ENCODE results near the gene TRIM3.

TRIM3 gene

DNA sequence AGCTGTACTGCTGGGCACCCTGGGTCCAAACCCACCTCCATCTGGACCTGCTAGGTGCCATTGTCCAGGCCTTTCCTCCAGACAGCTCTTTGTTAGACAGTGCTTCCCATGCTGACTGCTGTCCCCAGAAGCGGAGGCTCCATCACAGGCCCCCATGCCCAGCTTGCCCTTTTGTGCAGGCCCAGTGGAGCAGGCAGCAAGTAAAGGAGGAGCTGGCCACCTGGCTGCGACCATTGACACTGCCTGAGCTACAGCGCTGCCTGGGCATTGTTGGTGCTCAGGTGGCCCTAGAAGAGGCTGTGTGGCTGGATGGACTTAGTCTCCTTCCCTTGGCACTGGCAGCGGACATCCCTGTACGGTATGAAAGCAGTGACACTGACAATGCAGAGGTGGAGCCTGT, 24.8 kb upstream of the TRIM3 start:
- H3K27ac ChIP-seq = no peak overlapping the region
- H3K9ac ChIP-seq (ENCODE audit: insufficient read length) = no peak overlapping the region
- H3K36me3 ChIP-seq (ENCODE audit: insufficient read depth, low read length) = peaks cover 15% of the 10 kb centered on the region
- H3K9me3 ChIP-seq (ENCODE audit: low read depth, low read length) = no peaks in the 10 kb centered on the region
- DNase-seq (ENCODE audit: low read depth, low spot score) = no peak
- no peak overlapping the region for H3K4me3 ChIP-seq
- TF ChIP-seq FOXP2 (optimal IDR thresholded peaks at IDR 0.05; ENCODE audit: control extremely low read depth, extremely low read length, insufficient read depth) (no peak), EZH2 (IDR thresholded peaks at IDR 0.05) (no peak), POLR2AphosphoS5 (IDR thresholded peaks at IDR 0.05; ENCODE audit: borderline replicate concordance, low read depth, low read length) (no peak)

DNA sequence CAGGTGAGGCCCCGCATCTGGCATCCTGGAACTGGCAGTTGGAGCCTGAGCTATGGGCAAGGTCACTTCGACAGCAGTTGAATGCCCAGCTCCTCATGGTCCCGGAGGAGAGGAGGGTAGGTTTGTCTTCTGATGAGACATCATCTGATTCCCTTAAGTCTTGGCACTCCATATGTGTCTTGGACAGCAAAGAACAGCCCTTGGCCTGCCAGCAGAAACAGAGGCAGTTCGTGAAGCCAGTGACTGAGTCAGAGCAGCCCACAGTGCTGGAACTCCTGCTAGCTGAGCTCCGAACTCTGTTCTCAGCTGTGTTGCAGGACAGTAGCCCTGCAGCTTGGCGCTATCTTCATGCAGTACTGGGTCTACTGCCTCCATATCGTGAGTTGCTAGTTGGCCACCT, 24.4 kb upstream of the TRIM3 start:
- no peak for DNase-seq (ENCODE audit: low read depth, low spot score)
- no peak overlapping the region for H3K4me3 ChIP-seq
- H3K9me3 ChIP-seq (ENCODE audit: low read depth, low read length) = no peaks in the 10 kb centered on the region
- peaks cover 16% of the 10 kb centered on the region for H3K36me3 ChIP-seq (ENCODE audit: insufficient read depth, low read length)
- no peak overlapping the region for H3K27ac ChIP-seq
- H3K9ac ChIP-seq (ENCODE audit: insufficient read length) = no peak overlapping the region
- TF ChIP-seq FOXP2 (optimal IDR thresholded peaks at IDR 0.05; ENCODE audit: control extremely low read depth, extremely low read length, insufficient read depth) = no peak
- TF ChIP-seq POLR2AphosphoS5 (IDR thresholded peaks at IDR 0.05; ENCODE audit: borderline replicate concordance, low read depth, low read length) = no peak
- TF ChIP-seq EZH2 (IDR thresholded peaks at IDR 0.05) = no peak

GRCh38 chr11:6497069-6497839, 23.5 kb upstream of the TRIM3 start, which contains the start of gene DNHD1:
TSS of gene DNHD1 (plus strand) at chr11:6497280. CDS start at chr11:6498216, 936 bp downstream.
- TF ChIP-seq EZH2 (IDR thresholded peaks at IDR 0.05) = no peak
- no peak within 1 kb of the TSS for H3K27ac ChIP-seq
- no peaks in the 10 kb centered on the region for H3K9me3 ChIP-seq (ENCODE audit: low read depth, low read length)
- DNase-seq (ENCODE audit: low read depth, low spot score) = no peak
- H3K36me3 ChIP-seq (ENCODE audit: insufficient read depth, low read length) = peaks cover 20% of the 10 kb centered on the region
- no peak within 1 kb of the TSS for H3K9ac ChIP-seq (ENCODE audit: insufficient read length)
- no peak within 1 kb of the TSS for H3K4me3 ChIP-seq

GRCh38 chr11:6489306-6489705, 15.6 kb upstream of the TRIM3 start:
- peaks cover 74% of the 10 kb centered on the region for H3K36me3 ChIP-seq (ENCODE audit: insufficient read depth, low read length)
- no peaks in the 10 kb centered on the region for H3K9me3 ChIP-seq (ENCODE audit: low read depth, low read length)
- TF ChIP-seq FOXP2 (optimal IDR thresholded peaks at IDR 0.05; ENCODE audit: control extremely low read depth, extremely low read length, insufficient read depth) = no peak
- no peak for TF ChIP-seq EZH2 (IDR thresholded peaks at IDR 0.05)
- no peak for TF ChIP-seq POLR2AphosphoS5 (IDR thresholded peaks at IDR 0.05; ENCODE audit: borderline replicate concordance, low read depth, low read length)
- H3K9ac ChIP-seq (ENCODE audit: insufficient read length) = no peak overlapping the region
- DNase-seq (ENCODE audit: low read depth, low spot score) = no peak
- H3K27ac ChIP-seq = no peak overlapping the region
- H3K4me3 ChIP-seq = no peak overlapping the region

- Histone ChIP-seq H3K9me3 (ENCODE audit: low read depth, low read length) (no peaks in the 10 kb centered on the region), H3K27ac (no peak overlapping the region), H3K9ac (ENCODE audit: insufficient read length) (no peak overlapping the region), H3K4me3 (no peak overlapping the region), H3K36me3 (ENCODE audit: insufficient read depth, low read length) (peaks cover 77% of the 10 kb centered on the region)
- DNase-seq (ENCODE audit: low read depth, low spot score) = no peak
- TF ChIP-seq EZH2 (IDR thresholded peaks at IDR 0.05) (no peak), POLR2AphosphoS5 (IDR thresholded peaks at IDR 0.05; ENCODE audit: borderline replicate concordance, low read depth, low read length) (no peak), FOXP2 (optimal IDR thresholded peaks at IDR 0.05; ENCODE audit: control extremely low read depth, extremely low read length, insufficient read depth) (no peak)
Observed at GRCh38 chr11:6488821-6489220, 15.1 kb upstream of the TRIM3 start.

- Histone ChIP-seq H3K4me3 (no peak overlapping the region), H3K9me3 (ENCODE audit: low read depth, low read length) (no peaks in the 10 kb centered on the region), H3K9ac (ENCODE audit: insufficient read length) (no peak overlapping the region), H3K27ac (no peak overlapping the region), H3K36me3 (ENCODE audit: insufficient read depth, low read length) (peaks cover 78% of the 10 kb centered on the region)
- DNase-seq (ENCODE audit: low read depth, low spot score) = no peak
- TF ChIP-seq POLR2AphosphoS5 (IDR thresholded peaks at IDR 0.05; ENCODE audit: borderline replicate concordance, low read depth, low read length) = no peak
Observed at GRCh38 chr11:6488342-6488741, 14.6 kb upstream of the TRIM3 start.

DNA sequence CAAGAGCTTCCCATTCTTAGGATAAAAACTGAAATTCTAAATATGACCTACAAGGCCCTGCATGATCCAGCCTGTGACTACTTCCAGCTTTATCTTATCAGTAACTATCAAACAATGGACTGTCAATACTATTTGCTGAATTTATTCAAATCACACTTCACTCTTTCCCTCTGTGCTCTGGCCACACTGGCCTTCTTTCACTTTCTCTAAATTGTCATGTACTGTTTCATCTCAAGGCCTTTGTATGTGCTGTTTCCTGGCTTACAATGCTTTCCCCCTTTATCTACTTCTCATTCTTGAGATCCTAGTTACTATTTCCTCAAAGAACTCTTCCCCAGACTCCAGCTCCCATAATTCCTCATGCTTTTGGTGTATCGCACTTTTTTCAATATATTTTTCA, 13.2 kb upstream of the TRIM3 start:
- no peak for DNase-seq (ENCODE audit: low read depth, low spot score)
- no peak overlapping the region for H3K27ac ChIP-seq
- no peak for TF ChIP-seq POLR2AphosphoS5 (IDR thresholded peaks at IDR 0.05; ENCODE audit: borderline replicate concordance, low read depth, low read length)
- TF ChIP-seq EZH2 (IDR thresholded peaks at IDR 0.05) = no peak
- H3K4me3 ChIP-seq = no peak overlapping the region
- peaks cover 82% of the 10 kb centered on the region for H3K36me3 ChIP-seq (ENCODE audit: insufficient read depth, low read length)
- H3K9me3 ChIP-seq (ENCODE audit: low read depth, low read length) = no peaks in the 10 kb centered on the region
- no peak overlapping the region for H3K9ac ChIP-seq (ENCODE audit: insufficient read length)

DNA sequence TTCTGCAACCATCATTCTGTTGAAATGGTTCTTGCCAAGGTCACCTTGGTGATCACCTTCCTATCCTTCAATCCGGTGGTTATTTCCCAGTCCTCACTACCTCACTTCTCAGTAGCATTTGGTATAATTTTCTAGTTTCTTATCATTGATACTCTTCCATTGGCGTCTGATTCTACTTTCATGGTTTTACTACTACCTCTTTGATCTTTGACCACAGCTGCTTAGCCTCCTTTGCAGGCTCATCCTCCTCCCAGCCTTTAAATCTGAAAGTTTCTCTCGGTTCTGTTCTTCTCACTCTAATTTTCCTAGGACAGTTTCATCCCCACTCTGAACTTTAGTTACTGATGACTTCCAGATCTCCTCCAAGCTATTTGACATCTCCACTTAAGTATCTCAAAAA, 12.5 kb upstream of the TRIM3 start:
- Histone ChIP-seq H3K9me3 (ENCODE audit: low read depth, low read length) (no peaks in the 10 kb centered on the region), H3K9ac (ENCODE audit: insufficient read length) (no peak overlapping the region), H3K36me3 (ENCODE audit: insufficient read depth, low read length) (peaks cover 77% of the 10 kb centered on the region), H3K27ac (no peak overlapping the region), H3K4me3 (no peak overlapping the region)
- TF ChIP-seq EZH2 (IDR thresholded peaks at IDR 0.05) (no peak), POLR2AphosphoS5 (IDR thresholded peaks at IDR 0.05; ENCODE audit: borderline replicate concordance, low read depth, low read length) (no peak), FOXP2 (optimal IDR thresholded peaks at IDR 0.05; ENCODE audit: control extremely low read depth, extremely low read length, insufficient read depth) (no peak)
- DNase-seq (ENCODE audit: low read depth, low spot score) = no peak

- TF ChIP-seq POLR2AphosphoS5 (IDR thresholded peaks at IDR 0.05; ENCODE audit: borderline replicate concordance, low read depth, low read length) = no peak
- no peak for TF ChIP-seq EZH2 (IDR thresholded peaks at IDR 0.05)
- no peak for TF ChIP-seq FOXP2 (optimal IDR thresholded peaks at IDR 0.05; ENCODE audit: control extremely low read depth, extremely low read length, insufficient read depth)
- Histone ChIP-seq H3K36me3 (ENCODE audit: insufficient read depth, low read length) (peaks cover 77% of the 10 kb centered on the region), H3K4me3 (no peak overlapping the region)
Observed at GRCh38 chr11:6485661-6486060, 11.9 kb upstream of the TRIM3 start.

More at GRCh38 chr11:6485661-6486060, 11.9 kb upstream of the TRIM3 start:
- Histone ChIP-seq H3K9me3 (ENCODE audit: low read depth, low read length) (no peaks in the 10 kb centered on the region), H3K9ac (ENCODE audit: insufficient read length) (no peak overlapping the region), H3K27ac (no peak overlapping the region)
- no peak for DNase-seq (ENCODE audit: low read depth, low spot score)
